ENCODE results near the gene CEP112. TPM values are rescaled to one million over a fixed set of nuclear protein-coding genes. Genes with fewer than 3 reads are reported as not detected.

The CEP112 gene
- total RNA-seq, 1 experiment from 2014 or later = 6.1 TPM

DNA sequence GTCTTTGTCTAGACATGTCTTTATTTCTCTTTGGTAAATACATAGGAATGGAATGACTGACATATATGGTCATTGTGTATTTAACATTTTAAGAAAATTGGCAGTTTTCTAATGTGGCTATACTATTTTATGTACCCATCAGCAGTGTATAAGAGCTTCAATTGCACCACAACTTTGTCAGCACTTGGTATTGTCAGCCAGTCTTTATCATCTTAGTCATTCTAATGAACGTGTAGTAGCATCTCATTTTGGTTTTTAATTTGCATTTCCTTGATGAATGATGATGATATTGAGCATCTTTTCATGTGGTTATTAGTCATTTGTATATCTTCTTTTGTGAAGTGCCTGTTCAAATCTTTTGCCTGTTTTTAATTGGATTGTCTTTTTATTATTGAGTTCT, 239.3 kb downstream of the CEP112 start:
- peaks cover 13% of the 10 kb centered on the region for H3K4me1 Mint-ChIP-seq
- H3K4me3 Mint-ChIP-seq = no peak overlapping the region
- no peaks in the 10 kb centered on the region for H3K27me3 Mint-ChIP-seq (ENCODE audit: low read depth)
- no peak overlapping the region for H3K27ac Mint-ChIP-seq
- no peak for ATAC-seq
- peaks cover 11% of the 10 kb centered on the region for H3K36me3 Mint-ChIP-seq
- TF ChIP-seq, protein P1, sequence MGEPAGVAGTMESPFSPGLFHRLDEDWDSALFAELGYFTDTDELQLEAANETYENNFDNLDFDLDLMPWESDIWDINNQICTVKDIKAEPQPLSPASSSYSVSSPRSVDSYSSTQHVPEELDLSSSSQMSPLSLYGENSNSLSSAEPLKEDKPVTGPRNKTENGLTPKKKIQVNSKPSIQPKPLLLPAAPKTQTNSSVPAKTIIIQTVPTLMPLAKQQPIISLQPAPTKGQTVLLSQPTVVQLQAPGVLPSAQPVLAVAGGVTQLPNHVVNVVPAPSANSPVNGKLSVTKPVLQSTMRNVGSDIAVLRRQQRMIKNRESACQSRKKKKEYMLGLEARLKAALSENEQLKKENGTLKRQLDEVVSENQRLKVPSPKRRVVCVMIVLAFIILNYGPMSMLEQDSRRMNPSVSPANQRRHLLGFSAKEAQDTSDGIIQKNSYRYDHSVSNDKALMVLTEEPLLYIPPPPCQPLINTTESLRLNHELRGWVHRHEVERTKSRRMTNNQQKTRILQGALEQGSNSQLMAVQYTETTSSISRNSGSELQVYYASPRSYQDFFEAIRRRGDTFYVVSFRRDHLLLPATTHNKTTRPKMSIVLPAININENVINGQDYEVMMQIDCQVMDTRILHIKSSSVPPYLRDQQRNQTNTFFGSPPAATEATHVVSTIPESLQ (CRISPR knock-in tag; IDR thresholded peaks at IDR 0.05) = no peak
- TF ChIP-seq ZBTB43 (CRISPR knock-in tag; IDR thresholded peaks at IDR 0.05) (no peak), NFYB (CRISPR knock-in tag; conservative IDR thresholded peaks at IDR 0.05; ENCODE audit: low read depth) (no peak), NR3C1 (CRISPR knock-in tag; conservative IDR thresholded peaks at IDR 0.05; ENCODE audit: low read depth) (no peak), GRHL2 (CRISPR knock-in tag; IDR thresholded peaks at IDR 0.05; ENCODE audit: insufficient replicate concordance, severe bottlenecking) (no peak), TEAD1 (CRISPR knock-in tag; IDR thresholded peaks at IDR 0.05) (no peak), TP53 (CRISPR knock-in tag; IDR thresholded peaks at IDR 0.05) (no peak), PRRX2 (CRISPR knock-in tag; IDR thresholded peaks at IDR 0.05) (no peak), ZNF416 (CRISPR knock-in tag; IDR thresholded peaks at IDR 0.05) (no peak), ZNF423 (CRISPR knock-in tag; IDR thresholded peaks at IDR 0.05) (no peak), NR1H2 (CRISPR knock-in tag; IDR thresholded peaks at IDR 0.05) (no peak), ZNF671 (CRISPR knock-in tag; IDR thresholded peaks at IDR 0.05) (no peak)
- TF ChIP-seq, protein P2, sequence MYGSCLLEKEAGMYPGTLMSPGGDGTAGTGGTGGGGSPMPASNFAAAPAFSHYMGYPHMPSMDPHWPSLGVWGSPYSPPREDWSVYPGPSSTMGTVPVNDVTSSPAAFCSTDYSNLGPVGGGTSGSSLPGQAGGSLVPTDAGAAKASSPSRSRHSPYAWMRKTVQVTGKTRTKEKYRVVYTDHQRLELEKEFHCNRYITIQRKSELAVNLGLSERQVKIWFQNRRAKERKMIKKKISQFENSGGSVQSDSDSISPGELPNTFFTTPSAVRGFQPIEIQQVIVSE (CRISPR knock-in tag; IDR thresholded peaks at IDR 0.05; ENCODE audit: borderline replicate concordance) = no peak
- TF ChIP-seq, protein P3, sequence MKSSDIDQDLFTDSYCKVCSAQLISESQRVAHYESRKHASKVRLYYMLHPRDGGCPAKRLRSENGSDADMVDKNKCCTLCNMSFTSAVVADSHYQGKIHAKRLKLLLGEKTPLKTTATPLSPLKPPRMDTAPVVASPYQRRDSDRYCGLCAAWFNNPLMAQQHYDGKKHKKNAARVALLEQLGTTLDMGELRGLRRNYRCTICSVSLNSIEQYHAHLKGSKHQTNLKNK (CRISPR knock-in tag; IDR thresholded peaks at IDR 0.05) = no peak
- DNase-seq (ENCODE audit: low spot score) = no peak
- ChIA-PET CTCF (interaction anchor here (0.5 kb wide), 1 partner anchor 35 kb away, joined by 3 read pairs; no protein-coding TSS in a partner anchor), POLR2A (interaction anchor here (0.6 kb wide), 1 partner anchor 607 kb away, joined by 4 read pairs; no protein-coding TSS in a partner anchor)
- H3K9me3 Mint-ChIP-seq = peaks cover 19% of the 10 kb centered on the region

DNA sequence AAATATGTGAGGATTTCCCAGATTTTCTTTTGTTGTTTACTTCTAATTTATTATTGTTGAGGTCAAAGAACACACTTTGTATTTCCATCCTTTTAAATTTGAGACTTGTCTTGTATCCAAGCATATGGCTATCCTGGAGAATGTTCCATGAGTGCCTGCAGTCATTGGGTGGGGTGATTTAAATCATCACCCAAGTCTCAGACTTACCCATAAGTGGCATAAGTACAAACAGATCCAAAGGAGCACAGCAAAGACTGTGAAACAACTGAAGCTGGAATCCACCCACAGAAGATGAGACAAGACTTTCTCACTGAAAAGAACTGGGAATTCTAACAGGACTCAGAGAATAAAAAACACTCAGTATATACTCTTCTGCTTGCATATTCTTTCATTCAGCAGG, 239.9 kb downstream of the CEP112 start:
- H3K27ac Mint-ChIP-seq = no peak overlapping the region
- peaks cover 16% of the 10 kb centered on the region for H3K9me3 Mint-ChIP-seq
- ATAC-seq (no peak), DNase-seq (ENCODE audit: low spot score) (no peak)
- POLR2A ChIA-PET = no interaction called here
- H3K4me1 Mint-ChIP-seq = peaks cover 13% of the 10 kb centered on the region
- CTCF ChIA-PET = interaction anchor here (0.7 kb wide), 1 partner anchor 63 kb away, joined by 5 read pairs; no protein-coding TSS in a partner anchor
- peaks cover 11% of the 10 kb centered on the region for H3K36me3 Mint-ChIP-seq
- H3K4me3 Mint-ChIP-seq = no peak overlapping the region
- H3K27me3 Mint-ChIP-seq (ENCODE audit: low read depth) = no peaks in the 10 kb centered on the region
- TF ChIP-seq FOXP1 (CRISPR knock-in tag; IDR thresholded peaks at IDR 0.05; ENCODE audit: borderline replicate concordance) (no peak), ATF2 (CRISPR knock-in tag; IDR thresholded peaks at IDR 0.05; ENCODE audit: borderline replicate concordance, low read depth) (no peak), EMX1 (CRISPR knock-in tag; IDR thresholded peaks at IDR 0.05) (no peak), CBFB (CRISPR knock-in tag; IDR thresholded peaks at IDR 0.05; ENCODE audit: low read depth) (no peak), E2F4 (CRISPR knock-in tag; IDR thresholded peaks at IDR 0.05; ENCODE audit: borderline replicate concordance, low read depth) (no peak), JAZF1 (CRISPR knock-in tag; IDR thresholded peaks at IDR 0.05) (no peak), NR3C1 (CRISPR knock-in tag; conservative IDR thresholded peaks at IDR 0.05; ENCODE audit: low read depth) (no peak), ZNF512 (CRISPR knock-in tag; IDR thresholded peaks at IDR 0.05; ENCODE audit: borderline replicate concordance) (no peak), ZNF121 (CRISPR knock-in tag; IDR thresholded peaks at IDR 0.05) (no peak), MAX (CRISPR knock-in tag; IDR thresholded peaks at IDR 0.05) (no peak), ZNF423 (CRISPR knock-in tag; IDR thresholded peaks at IDR 0.05) (no peak)
- TF ChIP-seq, protein P4, sequence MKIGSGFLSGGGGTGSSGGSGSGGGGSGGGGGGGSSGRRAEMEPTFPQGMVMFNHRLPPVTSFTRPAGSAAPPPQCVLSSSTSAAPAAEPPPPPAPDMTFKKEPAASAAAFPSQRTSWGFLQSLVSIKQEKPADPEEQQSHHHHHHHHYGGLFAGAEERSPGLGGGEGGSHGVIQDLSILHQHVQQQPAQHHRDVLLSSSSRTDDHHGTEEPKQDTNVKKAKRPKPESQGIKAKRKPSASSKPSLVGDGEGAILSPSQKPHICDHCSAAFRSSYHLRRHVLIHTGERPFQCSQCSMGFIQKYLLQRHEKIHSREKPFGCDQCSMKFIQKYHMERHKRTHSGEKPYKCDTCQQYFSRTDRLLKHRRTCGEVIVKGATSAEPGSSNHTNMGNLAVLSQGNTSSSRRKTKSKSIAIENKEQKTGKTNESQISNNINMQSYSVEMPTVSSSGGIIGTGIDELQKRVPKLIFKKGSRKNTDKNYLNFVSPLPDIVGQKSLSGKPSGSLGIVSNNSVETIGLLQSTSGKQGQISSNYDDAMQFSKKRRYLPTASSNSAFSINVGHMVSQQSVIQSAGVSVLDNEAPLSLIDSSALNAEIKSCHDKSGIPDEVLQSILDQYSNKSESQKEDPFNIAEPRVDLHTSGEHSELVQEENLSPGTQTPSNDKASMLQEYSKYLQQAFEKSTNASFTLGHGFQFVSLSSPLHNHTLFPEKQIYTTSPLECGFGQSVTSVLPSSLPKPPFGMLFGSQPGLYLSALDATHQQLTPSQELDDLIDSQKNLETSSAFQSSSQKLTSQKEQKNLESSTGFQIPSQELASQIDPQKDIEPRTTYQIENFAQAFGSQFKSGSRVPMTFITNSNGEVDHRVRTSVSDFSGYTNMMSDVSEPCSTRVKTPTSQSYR (CRISPR knock-in tag; IDR thresholded peaks at IDR 0.05) = no peak

Measured in WTC11 (cell line).